Daoy (cell line): Measurements from ENCODE around the gene PER3. TPM values are rescaled to one million over a fixed set of nuclear protein-coding genes. Genes with fewer than 3 reads are reported as not detected.

Source experiments
- DNase-seq: peaks from one replicate; pipeline ENCODE4 v3.0.0-alpha.2; 2015; ENCODE audit warnings: low read depth
- total RNA-seq: library from RNA; depleted of rRNA; stranded (reverse); fragments of >200 nt; shearing (Covaris generic); gene quantifications from 2 replicates; pipeline ENCODE4 v1.2.3, GENCODE V29; 2014; rRNA removed

PER3 gene
- total RNA-seq, 1 experiment from 2014 or later: 1.4 TPM

- DNase-seq: no peak
Measured at GRCh38 chr1:7871136-7871535, 87.0 kb downstream of the PER3 start.

- no peak for DNase-seq
Measured at GRCh38 chr1:7873801-7874795, 90.0 kb downstream of the PER3 start.

GRCh38 chr1:7878027-7878426 is 93.9 kb downstream of the PER3 start:
- DNase-seq: no peak

- DNase-seq: no peak
Measured at GRCh38 chr1:7879228-7879627, 95.1 kb downstream of the PER3 start.

- DNase-seq: no peak
Measured at GRCh38 chr1:7884757-7885156, 100.7 kb downstream of the PER3 start.

- peak; percentile 45 for DNase-seq
Measured at GRCh38 chr1:7885513-7886404, 101.7 kb downstream of the PER3 start.

- peak; percentile 63 for DNase-seq
Measured at GRCh38 chr1:7886405-7886745, 102.3 kb downstream of the PER3 start.

GRCh38 chr1:7888248-7889081 is 104.4 kb downstream of the PER3 start:
- peak; percentile 49 for DNase-seq

GRCh38 chr1:7890853-7891252 is 106.8 kb downstream of the PER3 start:
- no peak for DNase-seq

GRCh38 chr1:7891804-7892203 is 107.7 kb downstream of the PER3 start:
- DNase-seq: no peak

GRCh38 chr1:7893529-7894180 is 109.6 kb downstream of the PER3 start:
- DNase-seq: peak; percentile 94

Other genes starting within 250 kb of the PER3 start
- 68.0 and 77.3 TPM in 2 replicates for gene VAMP3, start 13.0 kb upstream of the PER3 start, total RNA-seq
- gene UTS2, start 68.8 kb downstream of the PER3 start, total RNA-seq: not detected in 2 replicates
- gene TNFRSF9, start 156.5 kb downstream of the PER3 start, total RNA-seq: 42.9 and 46.9 TPM in 2 replicates
- 330 and 448 TPM in 2 replicates for gene PARK7, start 177.4 kb downstream of the PER3 start, total RNA-seq
- 81.0 and 95.0 TPM in 2 replicates for gene ERRFI1, start 242.0 kb downstream of the PER3 start, total RNA-seq